ENCODE data around the gene NFIX.

Gene NFIX

GRCh38 chr19:13133241-13133870, 138.1 kb downstream of the NFIX start:
- no peak for DNase-seq

DNA sequence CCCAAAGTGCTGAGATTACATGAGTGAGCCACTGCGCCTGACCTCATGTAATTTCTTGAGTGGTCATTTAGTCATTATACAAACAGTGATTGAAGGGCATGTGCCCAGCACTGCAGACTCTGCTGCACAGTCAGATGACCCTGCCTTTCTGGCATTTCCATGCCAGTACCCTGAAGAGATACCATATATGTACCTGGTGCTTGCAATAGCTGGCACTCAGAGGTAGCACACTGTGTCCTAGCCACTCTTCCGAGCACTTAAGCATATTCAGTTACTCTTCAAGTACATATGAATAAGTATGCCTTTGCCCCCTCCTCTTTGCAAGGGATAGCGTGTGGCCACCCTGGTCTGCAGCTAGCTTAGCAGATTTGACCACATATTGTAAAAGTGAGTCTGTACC, 139.4 kb downstream of the NFIX start:
- DNase-seq = no peak

DNA sequence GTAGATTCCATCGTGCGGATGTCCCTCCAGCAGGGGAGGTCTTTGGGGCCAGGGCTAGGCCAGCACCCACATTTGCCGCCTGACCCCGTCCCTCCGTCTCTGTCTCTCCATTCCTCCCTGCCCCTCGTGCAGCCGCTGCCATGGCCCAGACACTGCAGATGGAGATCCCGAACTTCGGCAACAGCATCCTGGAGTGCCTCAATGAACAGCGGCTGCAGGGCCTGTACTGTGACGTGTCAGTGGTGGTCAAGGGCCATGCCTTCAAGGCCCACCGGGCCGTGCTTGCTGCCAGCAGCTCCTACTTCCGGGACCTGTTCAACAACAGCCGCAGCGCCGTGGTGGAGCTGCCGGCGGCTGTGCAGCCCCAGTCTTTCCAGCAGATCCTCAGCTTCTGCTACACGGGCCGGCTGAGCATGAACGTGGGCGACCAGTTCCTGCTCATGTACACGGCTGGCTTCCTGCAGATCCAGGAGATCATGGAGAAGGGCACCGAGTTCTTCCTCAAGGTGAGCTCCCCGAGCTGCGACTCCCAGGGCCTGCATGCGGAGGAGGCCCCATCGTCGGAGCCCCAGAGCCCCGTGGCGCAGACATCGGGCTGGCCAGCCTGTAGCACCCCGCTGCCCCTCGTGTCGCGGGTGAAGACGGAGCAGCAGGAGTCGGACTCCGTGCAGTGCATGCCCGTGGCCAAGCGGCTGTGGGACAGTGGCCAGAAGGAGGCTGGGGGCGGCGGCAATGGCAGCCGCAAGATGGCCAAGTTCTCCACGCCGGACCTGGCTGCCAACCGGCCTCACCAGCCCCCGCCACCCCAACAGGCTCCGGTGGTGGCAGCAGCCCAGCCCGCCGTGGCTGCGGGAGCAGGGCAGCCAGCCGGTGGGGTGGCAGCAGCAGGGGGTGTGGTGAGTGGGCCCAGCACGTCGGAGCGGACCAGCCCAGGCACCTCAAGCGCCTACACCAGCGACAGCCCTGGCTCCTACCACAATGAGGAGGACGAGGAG, 140.1 kb downstream of the NFIX start:
- DNase-seq = no peak

DNA sequence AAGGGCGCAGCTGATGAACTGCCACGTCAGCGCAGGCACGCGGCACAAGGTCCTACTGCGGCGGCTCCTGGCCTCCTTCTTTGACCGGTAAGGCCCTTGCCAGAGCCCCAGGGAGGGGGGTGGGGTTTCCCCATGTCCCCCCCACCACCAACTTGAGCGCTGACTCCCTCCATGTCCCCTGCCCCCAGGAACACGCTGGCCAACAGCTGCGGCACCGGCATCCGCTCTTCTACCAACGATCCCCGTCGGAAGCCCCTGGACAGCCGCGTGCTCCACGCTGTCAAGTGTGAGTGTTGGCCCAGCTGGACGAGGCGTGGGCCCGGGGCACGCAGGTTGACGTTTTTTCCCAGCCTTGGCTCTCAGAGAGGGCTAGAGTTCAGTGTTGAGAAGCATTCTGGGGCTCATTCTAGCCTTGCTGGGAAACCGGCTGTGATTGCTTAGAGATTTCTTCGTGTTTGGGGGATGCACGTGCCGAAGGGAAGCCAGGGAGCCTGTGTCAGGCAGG, 142.1 kb downstream of the NFIX start:
- DNase-seq = no peak

GRCh38 chr19:13138171-13138915, 143.1 kb downstream of the NFIX start:
- no peak for DNase-seq

- DNase-seq = no peak
Measured at GRCh38 chr19:13138916-13139198, 143.6 kb downstream of the NFIX start.

GRCh38 chr19:13139633-13140311, 144.5 kb downstream of the NFIX start:
- no peak for DNase-seq

GRCh38 chr19:13146763-13147563, 151.7 kb downstream of the NFIX start:
- DNase-seq = no peak

Measured in activated T-cell treated with anti-CD3 and anti-CD28 coated beads, Interleukin-2, amount 50 U/mL, for 48 hours (primary cell).